NB4 (cell line): Measurements from ENCODE around the gene POU6F2.

Source experiments
- CTCF ChIP-seq: IDR thresholded peaks from one replicate; pipeline ENCODE4 v1.5.1; 2012; ENCODE audit warnings: low read depth, low read length
- POLR2A ChIP-seq: IDR thresholded peaks from 2 replicates; pipeline ENCODE4 v1.6.1; 2011; ENCODE audit warnings: mild to moderate bottlenecking; ENCODE audit not compliant: insufficient read length; ENCODE audit errors: extremely low read depth

GRCh38 chr7:39168403-39169098 lies 190.8 kb downstream of the POU6F2 start:
- TF ChIP-seq POLR2A (no peak), CTCF (no peak)
